HG02610 (cell line): ENCODE measurements around the gene TTC21B.
"Not testable (repeated sequence)": the region's sequence is repeated elsewhere in the genome, so short reads cannot be mapped to it uniquely, and the experiment has no call there.

Experiments used
- ATAC-seq: cut with Tn5 transposase; IDR thresholded peaks from one replicate; pipeline ENCODE4 v1.9.1; 2021; ENCODE audit warnings: mild to moderate bottlenecking, moderate library complexity; ENCODE audit not compliant: unreplicated experiment

Gene TTC21B

GRCh38 chr2:165953655-165954606 is at the start of gene TTC21B:
Gene TTC21B (minus strand): TSS chr2:165953776. CDS start chr2:165953705, 71 bp downstream.
- ATAC-seq = peak; percentile 97

- no peak for ATAC-seq
These were observed 46.8 kb upstream of the TTC21B start for GRCh38 chr2:166000401-166000800.

- ATAC-seq = no peak
These were observed 37.3 kb upstream of the TTC21B start for GRCh38 chr2:165990846-165991245.

DNA sequence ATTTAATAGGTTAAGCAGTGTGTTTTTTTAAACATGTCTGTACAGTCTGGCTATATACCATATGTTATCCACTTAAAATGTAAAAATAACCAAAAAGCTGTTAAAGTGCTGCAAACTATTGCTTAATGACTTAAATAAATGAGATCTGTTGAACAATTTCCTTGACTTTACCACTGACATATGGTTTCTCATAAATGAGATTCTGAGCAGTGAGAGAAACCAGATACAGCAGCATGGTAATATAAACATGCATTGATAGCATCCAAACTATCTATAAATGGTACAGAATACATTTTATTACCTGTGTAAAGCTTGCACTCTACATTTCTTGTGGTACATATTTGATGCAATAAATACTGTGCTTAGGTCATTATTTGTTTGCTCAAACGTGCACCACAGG is 36.3 kb upstream of the TTC21B start:
- ATAC-seq = no peak

GRCh38 chr2:165985120-165985519 is 31.5 kb upstream of the TTC21B start:
- no peak for ATAC-seq

DNA sequence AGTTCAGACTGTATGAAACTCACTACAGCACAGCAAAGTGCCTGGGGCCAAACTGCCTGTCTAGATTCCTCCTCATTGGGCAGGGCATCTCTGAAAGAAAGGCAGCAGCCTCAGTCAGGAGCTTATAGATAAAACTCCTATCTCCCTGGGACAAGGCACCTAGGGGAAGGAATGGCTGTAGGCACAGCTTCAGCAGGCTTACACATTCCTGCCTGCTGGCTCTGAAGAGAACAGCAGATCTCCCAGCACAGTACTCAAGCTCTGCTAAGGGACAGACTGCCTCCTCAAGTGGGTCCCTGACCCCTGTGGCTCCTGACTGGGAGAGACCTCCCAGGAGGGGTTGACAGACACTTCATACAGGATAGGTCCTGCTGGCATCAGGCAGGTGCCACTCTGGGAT is 18.6 kb upstream of the TTC21B start:
- not testable (repeated sequence) for ATAC-seq

- ATAC-seq = no peak
These were observed 17.1 kb upstream of the TTC21B start for GRCh38 chr2:165970663-165971062.

DNA sequence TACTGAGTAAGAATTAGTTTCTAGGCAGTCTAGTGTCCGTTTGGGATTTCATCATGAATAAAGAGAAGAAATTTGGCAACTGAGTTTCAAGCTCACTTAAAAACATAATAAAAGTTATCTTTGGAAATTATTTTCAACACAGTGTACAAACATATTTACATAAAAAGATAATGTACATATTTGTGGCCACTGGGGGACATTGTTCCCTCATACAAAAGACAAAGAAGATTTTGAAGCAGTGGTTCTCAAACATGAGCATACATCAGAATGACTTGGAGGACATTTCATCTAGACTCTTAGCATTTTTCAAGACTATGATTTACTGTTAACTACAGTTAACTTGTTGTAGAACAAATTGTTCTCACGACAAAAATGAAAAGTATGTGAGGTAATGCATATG is 15.7 kb upstream of the TTC21B start:
- ATAC-seq = no peak

GRCh38 chr2:165967746-165968145 is 14.2 kb upstream of the TTC21B start:
- no peak for ATAC-seq

DNA sequence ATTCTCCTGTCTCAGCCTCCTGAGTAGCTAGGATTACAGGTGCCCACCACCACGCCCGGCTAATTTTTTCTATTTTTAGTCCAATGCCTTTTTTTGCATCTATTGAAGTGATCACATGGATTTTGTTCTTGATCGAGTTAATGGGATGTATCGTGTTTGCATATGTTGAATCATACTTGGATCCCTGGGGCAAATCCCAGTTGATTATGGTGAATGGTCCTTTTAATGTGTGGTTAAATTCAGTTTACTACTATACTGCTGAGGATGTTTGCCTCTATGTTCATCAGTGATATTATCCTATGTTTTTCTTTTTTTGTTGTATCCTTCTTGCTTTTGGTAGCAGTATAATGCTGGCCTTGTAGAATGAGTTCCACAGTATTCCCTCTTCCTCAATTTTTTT is 8.2 kb upstream of the TTC21B start:
- ATAC-seq = no peak

- ATAC-seq = no peak
These were observed 5.8 kb upstream of the TTC21B start for GRCh38 chr2:165959371-165959770.

DNA sequence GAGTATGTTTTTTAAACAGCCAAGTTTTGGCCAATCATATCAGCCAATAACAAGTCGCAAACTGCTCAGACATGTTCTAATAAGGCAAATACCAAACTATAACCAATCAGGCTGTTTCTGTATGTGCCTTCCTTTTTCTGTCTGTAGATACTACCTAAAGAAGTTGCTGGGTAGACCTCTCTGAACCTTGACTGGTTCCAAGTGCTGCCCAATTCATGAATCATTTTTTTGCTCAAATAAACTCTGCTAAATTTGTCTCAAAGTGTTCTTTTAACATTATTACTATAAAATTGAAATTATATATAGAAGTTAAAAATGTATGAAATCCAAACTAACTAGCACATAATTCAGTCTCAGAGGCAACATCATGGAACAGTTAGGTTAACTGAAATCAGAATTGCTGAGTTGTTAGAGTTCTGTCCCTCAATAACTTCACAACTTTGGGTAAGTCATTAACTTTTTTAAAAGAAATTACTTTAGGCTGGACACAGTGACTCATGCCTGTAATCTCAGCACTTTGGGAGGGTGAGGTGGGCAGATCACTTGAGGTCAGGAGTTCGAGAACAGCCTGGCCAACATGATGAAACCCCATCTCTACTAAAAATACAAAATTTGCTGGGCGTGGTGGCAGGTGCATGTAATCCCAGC is 4.9 kb upstream of the TTC21B start:
- ATAC-seq = no peak

GRCh38 chr2:165957030-165957675 is 3.6 kb upstream of the TTC21B start:
- ATAC-seq = no peak

- peak; percentile 37 for ATAC-seq
These were observed 296 bp downstream of the TTC21B start for GRCh38 chr2:165953306-165953654.

DNA sequence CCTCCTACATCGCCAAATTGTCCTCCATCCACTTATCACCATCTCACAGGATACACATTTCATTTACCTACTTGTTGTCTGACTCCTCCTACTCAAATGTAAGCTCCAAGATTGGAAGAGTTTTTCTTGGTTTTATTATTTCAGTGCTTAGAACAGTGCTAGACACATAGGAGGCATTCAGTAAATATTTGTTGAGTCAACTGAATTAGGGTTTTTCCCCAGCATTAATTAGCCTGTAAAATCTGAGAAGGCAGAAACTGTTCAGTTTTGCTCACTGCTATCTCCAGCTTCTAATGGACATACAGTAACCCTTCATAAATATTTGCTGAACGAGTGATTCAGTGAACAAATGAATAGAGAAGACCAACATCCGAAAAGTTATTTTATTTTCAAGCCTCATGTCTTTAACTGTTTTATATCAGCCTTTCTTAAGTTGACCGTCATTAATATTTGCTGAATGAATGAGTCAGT is 800 bp downstream of the TTC21B start:
- no peak for ATAC-seq

GRCh38 chr2:165952085-165952484 is 1.5 kb downstream of the TTC21B start:
- ATAC-seq = no peak

DNA sequence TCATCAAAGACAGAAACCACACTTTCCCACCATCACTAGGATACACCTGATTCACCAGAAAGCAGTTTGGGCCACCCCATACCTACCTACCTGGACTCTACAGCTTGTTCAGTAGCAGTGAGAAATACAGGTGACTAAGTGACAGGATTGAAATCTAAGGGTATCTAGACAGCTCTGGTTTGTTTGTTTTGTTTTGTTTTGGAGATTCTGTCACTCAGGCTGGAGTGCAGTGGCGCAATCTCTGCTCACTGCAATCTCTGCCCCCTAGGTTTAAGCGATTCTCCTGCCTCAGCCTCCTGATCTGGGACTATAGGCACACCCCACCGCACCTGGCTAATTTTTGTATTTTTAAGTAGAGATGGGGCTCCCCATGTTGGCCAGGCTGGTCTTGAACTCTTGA is 3.1 kb downstream of the TTC21B start:
- ATAC-seq = no peak

GRCh38 chr2:165941827-165942226 is 11.7 kb downstream of the TTC21B start:
- no peak for ATAC-seq

- no peak for ATAC-seq
These were observed 15.3 kb downstream of the TTC21B start for GRCh38 chr2:165938237-165938636.

DNA sequence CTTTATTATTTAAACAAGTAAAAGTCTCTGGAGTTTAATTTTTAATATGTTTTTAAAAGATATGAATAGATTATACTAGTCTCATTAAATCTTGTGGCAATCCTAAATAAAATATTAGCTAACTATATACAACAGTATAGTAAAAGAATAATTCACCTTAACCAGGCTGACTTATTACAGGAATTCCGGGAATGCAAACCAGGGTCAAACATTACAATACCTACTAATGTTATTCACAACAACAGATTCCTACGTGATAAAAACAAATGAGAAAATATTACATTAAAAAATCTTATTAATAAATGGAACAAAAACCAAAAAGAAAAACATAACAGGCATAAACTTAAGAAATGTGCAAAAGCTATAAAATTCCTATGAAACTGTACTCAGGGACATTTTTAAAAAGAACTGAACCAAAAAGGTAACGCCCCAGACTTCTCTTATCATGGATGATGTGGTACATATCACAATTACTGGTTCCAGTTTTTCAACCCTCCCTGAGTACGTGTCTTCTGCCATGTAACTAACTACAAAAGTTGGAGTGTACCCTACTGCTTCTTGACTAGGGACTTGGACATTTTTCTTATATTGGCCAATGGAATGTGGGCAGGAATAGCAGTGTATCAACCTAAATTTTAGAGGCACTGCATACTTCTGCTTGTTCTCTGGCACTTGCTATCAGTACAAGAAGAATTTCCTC is 20.2 kb downstream of the TTC21B start:
- no peak for ATAC-seq

DNA sequence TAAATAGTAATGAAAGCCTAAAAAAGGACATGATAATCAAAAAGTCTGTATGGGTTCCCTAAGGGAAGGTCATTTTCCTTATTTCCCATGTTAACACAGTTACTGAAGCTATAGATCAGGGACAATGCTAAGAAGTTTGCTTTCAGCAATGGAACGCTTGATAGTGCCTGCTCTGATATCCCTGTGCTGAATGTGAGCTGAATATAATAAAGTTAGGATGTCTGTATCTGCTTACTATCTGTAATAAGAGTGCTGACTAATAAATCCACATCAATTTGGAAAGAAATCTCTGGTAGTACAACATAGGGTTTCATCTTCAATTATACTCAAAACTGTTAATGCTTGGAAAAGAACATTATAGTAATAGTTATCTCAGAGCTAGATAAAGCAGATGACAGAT is 25.8 kb downstream of the TTC21B start:
- ATAC-seq = no peak
